Measurements from ENCODE around the gene SARDH. TPM values are rescaled to one million over a fixed set of nuclear protein-coding genes. Genes with fewer than 3 reads are reported as not detected.

SARDH gene
- total and polyA plus RNA-seq, 2 donors (not counting 3 experiments of a cell fraction or from before 2014, with no cell fraction given), result 0.19 to 0.44 TPM

DNA sequence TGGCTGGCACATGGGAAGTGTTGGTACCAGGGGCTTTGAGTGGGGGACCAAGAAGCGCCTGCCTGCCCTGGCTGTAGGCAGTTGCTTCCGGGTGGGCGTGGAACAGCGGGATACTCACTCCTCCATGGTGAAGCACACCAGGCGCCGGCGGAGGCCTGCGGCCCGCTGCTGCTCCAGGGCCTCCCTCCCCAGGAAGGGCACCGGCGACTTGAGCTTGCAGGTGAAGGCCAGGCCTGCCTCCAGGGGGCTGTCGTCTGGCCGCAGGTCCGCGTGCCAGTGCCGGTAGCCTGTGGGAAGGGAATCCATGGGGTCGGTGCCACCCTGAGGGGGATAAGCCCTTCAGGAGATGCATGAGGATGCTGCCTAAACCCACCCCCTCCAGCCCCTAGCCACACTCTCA, 67.7 kb downstream of the SARDH start:
- BruUV-seq (replicated peaks), result no TSS peak
- CTCF ChIA-PET, result interaction anchor here (0.6 kb wide), 1 partner anchor 615 kb away, joined by 3 read pairs; no protein-coding TSS in a partner anchor
- dilution Hi-C loops (cut with MboI; ENCODE audit: extremely low pct_ligation_motif_present, low sequenced_read_pairs), result no loop called here

More for the DNA sequence above, 67.7 kb downstream of the SARDH start:
- intact Hi-C loops (cut with micrococcal nuclease), result no loop called here
- no peaks in the 10 kb centered on the region for H3K79me2 ChIP-seq (ENCODE audit: control insufficient read depth, insufficient read depth, low read length)
- no peaks in the 10 kb centered on the region for H3K36me3 ChIP-seq (ENCODE audit: control insufficient read depth in 2 of 2, extremely low read depth in 1 of 2, insufficient read depth in 2 of 2, low read length in 2 of 2)
- H3K9me3 ChIP-seq (replicated peaks; ENCODE audit: control insufficient read depth, insufficient read depth, low read length), result no peaks in the 10 kb centered on the region
- H3K27me3 ChIP-seq (ENCODE audit: control insufficient read depth in 2 of 2, insufficient read depth in 2 of 2, low read length in 2 of 2), result no peaks in the 10 kb centered on the region
- no peak overlapping the region for H3K9ac ChIP-seq (replicated peaks; ENCODE audit: extremely low read depth, insufficient read depth, low read length)
- no peaks in the 10 kb centered on the region for H4K20me1 ChIP-seq (replicated peaks; ENCODE audit: control insufficient read depth, extremely low read depth, insufficient read depth, low read length)
- no peak for DNase-seq (ENCODE audit: low read depth, low spot score)
- H3K4me2 ChIP-seq (ENCODE audit: insufficient read depth, low read length), result no peak overlapping the region
- H3K9me1 ChIP-seq (replicated peaks; ENCODE audit: control insufficient read depth, extremely low read depth, insufficient read depth, low read length), result no peaks in the 10 kb centered on the region
- H3K27ac ChIP-seq (ENCODE audit: insufficient read depth, low read depth, low read length), result no peak overlapping the region
- H2AFZ ChIP-seq (ENCODE audit: low read depth, low read length), result no peak overlapping the region
- no peak for FAIRE-seq
- H3K4me1 ChIP-seq (ENCODE audit: control insufficient read depth, extremely low read depth, insufficient read depth, low read length), result no peaks in the 10 kb centered on the region
- H3K4me3 ChIP-seq (replicated peaks in 1 of 3; ENCODE audit: insufficient read depth in 1 of 3, low read depth in 1 of 3, low read length in 3 of 3), result no peak overlapping the region
- TF ChIP-seq JUN (IDR thresholded peaks at IDR 0.05; ENCODE audit: borderline replicate concordance, insufficient read depth, insufficient read length, low read depth), result no peak
- TF ChIP-seq POLR2A (IDR thresholded peaks at IDR 0.05; ENCODE audit: low read depth, low read length), result no peak
- TF ChIP-seq GATA2 (IDR thresholded peaks at IDR 0.05; ENCODE audit: insufficient read depth, insufficient read length, low read depth, low read length), result no peak
- TF ChIP-seq, protein P1, sequence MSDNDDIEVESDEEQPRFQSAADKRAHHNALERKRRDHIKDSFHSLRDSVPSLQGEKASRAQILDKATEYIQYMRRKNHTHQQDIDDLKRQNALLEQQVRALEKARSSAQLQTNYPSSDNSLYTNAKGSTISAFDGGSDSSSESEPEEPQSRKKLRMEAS (IDR thresholded peaks at IDR 0.05; ENCODE audit: insufficient read depth, insufficient read length), result no peak
- TF ChIP-seq EZH2 (IDR thresholded peaks at IDR 0.05; ENCODE audit: borderline replicate concordance, low read depth, low read length, severe bottlenecking), result no peak
- TF ChIP-seq POLR2AphosphoS5 (IDR thresholded peaks at IDR 0.05; ENCODE audit: insufficient read depth, low read depth, low read length), result no peak
- TF ChIP-seq, protein P2, sequence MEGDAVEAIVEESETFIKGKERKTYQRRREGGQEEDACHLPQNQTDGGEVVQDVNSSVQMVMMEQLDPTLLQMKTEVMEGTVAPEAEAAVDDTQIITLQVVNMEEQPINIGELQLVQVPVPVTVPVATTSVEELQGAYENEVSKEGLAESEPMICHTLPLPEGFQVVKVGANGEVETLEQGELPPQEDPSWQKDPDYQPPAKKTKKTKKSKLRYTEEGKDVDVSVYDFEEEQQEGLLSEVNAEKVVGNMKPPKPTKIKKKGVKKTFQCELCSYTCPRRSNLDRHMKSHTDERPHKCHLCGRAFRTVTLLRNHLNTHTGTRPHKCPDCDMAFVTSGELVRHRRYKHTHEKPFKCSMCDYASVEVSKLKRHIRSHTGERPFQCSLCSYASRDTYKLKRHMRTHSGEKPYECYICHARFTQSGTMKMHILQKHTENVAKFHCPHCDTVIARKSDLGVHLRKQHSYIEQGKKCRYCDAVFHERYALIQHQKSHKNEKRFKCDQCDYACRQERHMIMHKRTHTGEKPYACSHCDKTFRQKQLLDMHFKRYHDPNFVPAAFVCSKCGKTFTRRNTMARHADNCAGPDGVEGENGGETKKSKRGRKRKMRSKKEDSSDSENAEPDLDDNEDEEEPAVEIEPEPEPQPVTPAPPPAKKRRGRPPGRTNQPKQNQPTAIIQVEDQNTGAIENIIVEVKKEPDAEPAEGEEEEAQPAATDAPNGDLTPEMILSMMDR (IDR thresholded peaks at IDR 0.05; ENCODE audit: extremely low read depth in 1 of 2, insufficient read depth in 1 of 2, low read depth in 1 of 2, low read length in 2 of 2), result no peak
- no peak for TF ChIP-seq FOS (IDR thresholded peaks at IDR 0.05; ENCODE audit: borderline replicate concordance, insufficient read depth, low read length)
- no peak for TF ChIP-seq MYC (IDR thresholded peaks at IDR 0.05; ENCODE audit: low read depth, low read length)
- POLR2A ChIA-PET, result no interaction called here
